UCSD-AML1 (cell line): ENCODE data around the gene GRPEL2.

ENCODE experiments used
- DNase-seq: peaks from one replicate; lab custom pipeline; 2025; ENCODE audit not compliant: unreplicated experiment; lab: John Stamatoyannopoulos, UW

The GRPEL2 gene, protein sequence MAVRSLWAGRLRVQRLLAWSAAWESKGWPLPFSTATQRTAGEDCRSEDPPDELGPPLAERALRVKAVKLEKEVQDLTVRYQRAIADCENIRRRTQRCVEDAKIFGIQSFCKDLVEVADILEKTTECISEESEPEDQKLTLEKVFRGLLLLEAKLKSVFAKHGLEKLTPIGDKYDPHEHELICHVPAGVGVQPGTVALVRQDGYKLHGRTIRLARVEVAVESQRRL

DNA sequence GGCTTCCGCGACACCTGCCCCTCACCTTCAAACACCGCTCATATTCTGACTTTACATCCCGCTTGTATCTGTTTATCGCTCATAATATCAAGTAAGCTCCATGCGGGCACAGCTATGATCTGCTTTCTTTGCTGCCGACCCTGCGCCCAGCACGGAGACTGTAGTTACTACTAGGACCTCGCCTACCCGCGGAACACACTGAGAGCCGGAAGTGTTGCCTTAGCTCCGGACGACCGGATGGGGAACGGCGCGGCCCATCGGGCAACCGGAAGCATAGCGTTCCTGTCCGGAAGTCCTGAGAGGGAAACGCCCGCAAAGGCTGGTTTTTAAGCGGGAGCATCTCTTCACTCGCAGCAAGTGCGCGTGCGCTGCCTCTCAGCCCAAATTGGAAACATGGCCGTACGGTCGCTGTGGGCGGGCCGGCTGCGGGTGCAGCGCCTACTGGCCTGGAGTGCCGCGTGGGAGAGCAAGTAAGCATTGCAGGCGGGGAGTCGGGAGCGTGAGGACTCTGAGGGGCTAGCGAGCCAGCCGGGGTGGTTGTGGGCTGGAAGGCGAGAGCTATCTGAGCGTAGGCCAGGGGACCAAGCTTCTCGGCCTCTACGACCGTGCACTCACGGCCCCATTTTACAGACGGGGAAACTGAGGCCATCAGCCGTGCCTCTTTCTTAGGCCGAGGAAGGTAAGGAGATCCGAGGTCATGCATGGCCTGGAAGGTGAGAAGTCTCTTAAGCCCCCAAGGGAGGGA is at the start of gene GRPEL2:
Gene GRPEL2, plus strand, starts transcription at position 353 of the 745 bp plus-strand sequence. Its CDS starts 41 bp downstream, at position 394.
- DNase-seq, result peak; percentile 95

DNA sequence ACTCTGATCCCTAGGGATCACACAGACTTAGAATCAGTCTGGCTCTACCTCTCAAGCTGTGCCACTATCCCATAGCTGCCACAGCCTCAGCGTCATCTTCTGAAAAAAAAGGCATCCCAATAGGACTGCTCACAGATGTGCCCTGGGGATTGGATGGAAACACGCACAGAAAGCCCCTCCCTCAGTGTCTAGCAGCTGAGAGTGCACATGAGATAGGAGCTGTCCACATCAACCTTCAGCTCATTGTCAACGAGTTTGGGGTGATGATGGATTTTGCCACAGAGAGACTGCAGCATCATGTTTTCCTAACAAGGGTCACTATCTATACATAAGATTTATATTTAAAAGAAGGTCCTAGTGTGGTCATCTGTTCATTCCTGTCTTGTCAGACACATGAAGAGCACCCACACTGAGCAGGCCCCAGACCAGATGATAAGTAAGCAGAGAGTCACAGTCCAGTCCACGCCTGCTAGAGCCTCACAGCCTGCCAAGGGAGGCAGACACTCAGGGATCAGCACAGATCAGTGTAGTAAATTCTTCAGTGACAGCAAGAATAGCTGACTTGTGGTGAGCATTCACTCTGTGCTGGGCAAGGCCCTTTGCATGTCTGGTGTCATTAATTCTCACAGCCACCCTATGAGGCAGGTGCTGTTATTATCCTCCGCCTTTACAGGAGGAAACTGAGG is 47.8 kb upstream of the GRPEL2 start:
- no peak for DNase-seq

DNA sequence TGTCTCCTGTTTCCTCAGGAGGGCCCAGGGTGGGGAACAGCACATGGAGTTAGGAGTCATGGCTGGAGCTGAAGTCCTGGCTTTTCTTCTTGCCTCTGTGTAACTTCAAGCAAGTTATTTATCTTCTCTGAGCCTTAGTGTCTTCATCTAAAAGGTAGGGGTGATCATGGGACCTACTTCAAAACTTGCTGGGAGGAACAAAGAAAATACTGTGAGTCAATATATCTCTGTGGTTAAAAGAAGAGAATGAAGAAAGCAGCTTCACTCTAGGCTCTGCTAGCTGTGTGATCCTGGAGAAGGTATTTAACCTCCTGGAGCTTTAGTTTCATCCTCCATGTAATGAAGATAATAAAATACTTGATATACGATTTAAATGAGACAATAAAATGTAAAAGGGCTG is 47.1 kb upstream of the GRPEL2 start:
- DNase-seq, result no peak

DNA sequence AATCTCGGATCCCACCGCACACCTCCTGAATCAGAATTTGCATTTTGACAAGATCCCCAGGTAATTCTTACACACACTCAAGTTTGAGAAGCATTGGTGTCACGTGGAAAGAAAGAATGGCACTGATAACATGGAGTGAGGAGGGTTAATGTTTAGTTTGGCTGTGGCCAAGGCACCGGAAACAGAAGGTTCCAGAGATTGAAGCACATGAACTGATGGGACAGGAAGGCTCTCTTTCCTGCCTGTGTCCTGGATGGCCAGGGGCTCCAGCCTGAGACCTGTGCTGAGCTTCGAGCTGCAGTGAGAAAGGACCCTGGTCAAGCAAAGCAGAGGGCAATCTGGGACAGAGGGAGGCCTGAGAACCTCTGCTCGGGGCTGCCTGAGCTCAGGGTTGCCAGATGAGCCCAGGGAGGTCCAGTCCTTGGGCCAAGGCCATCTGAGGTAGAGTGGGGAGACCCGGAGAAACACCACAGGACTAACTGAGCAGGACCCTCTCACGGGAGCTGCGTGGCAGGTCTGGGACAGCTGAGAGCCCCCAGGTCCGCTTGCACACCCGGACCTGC is 46.4 kb upstream of the GRPEL2 start:
- peak; percentile 67 for DNase-seq

DNA sequence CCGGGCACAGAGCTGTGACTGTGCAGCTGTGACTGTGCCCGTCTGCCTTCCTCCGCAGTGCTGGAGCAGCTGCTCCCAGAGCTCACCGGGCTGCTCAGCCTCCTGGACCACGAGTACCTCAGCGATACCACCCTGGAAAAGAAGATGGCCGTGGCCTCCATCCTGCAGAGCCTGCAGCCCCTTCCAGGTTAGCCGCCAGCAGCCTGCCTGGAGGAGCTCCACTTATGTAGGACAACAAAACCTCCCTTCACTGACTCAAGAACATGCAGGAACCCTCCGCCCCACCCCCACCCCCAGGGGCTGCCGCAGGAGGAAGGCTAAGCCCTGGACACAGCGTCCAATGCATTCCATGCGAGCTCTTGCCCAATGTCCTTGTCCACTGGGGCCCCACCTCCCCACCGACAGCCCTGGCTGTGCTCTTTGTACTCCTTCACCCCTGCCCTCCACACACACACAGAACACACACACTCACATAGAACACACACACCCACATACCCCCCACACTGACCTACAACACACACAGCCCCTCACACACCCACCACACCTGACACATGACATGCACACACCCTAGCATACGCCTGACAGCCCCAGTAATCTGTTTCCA is 45.7 kb upstream of the GRPEL2 start:
- DNase-seq, result no peak

DNA sequence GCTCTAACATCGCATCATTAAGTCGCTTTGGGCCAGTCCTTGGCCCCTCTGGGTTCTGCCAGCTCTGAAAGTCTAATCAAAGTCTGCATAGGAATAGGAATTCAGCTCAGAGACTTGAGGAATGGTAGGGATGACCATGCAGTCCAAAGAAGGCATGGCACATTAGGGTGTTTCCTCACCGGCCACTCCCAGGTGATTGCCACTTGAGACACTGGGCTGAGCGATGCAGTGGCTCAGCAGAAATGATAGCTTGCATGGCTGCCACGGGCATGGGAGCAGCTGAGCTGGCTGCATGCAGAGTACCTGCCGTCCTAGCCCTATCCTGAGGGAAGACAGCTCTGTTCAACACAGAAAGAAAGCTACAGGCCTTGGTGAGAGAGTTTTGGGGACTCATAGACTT is 44.9 kb upstream of the GRPEL2 start:
- no peak for DNase-seq

DNA sequence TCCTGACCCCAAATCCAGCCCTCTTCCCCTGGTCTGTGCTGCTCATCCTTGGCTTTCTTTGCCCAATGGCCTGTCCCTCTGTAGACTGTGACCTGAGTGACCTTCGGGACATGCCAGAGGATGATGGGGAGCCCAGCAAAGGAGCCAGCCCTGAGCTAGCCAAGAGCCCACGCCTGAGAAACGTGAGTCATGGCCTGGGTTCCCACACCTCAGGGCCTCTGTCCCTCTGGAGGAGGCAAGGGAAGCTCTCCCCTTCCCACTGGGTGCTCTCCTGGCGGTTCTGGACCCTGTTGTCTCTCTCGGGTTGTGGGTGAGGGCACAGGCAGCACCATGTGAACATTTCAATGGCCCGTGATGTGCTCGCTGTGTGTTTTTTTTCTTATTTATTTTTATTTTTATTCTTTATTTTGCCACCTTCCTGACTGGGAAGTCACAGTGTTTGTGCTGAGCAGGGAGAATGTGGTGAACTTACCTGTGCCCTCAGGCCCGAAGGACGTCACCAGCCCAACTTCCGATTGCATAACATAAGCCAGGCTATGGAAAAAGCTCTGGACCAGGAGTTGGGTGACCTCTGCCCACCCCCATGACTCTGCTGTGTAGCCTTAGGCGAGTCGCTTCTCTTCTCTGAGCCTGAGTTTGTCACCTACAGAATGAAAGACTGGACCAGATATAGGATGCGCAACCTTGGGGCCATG is 44.1 kb upstream of the GRPEL2 start:
- no peak for DNase-seq

DNA sequence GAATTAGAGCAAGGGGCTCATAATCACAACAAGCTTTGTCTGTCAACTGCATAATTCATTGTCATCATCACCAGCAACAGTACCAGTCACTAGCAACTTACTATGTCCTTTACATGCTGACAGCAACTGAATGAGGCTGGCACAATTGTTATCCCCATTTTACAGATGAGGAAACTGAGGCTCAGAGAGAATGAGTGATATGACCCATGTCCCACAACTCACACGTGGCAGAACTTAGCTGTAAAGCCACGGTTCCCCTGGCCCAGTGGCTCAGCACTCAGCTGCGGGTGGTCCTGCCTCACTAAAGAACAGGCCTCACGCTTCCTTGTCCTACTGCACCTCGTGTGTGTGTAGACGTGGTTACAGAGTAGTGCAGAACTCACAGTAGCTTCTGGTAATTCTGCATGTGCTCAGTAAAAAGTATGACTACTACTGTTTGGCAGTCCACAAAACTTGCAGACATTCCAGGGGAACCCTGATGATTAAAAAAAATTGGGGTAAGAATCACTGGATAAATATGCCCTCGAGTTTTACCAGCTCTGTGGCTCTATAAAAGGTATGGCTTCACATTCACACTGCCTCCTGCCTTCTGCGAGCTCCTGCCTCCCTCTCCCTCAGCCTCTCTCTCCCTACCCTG is 43.4 kb upstream of the GRPEL2 start:
- no peak for DNase-seq

DNA sequence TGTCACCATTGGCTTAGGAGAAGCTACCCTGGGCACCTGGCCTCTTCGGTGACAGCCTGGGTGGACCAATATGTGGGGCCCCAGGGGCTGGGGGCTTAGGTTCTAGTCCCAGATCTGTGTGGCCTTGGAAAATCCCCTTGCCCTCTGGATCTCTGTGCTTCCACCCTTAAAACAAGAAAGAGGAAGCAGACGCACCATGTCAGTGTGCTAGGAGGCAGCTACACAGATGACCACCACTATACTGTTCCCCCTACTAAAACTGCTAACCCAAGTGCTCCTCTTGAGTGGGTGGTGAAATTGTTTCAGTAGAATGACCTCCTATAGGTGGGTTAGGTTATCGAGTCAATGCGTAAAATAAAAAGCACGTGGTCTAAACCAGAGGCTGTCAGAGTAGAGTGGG is 42.7 kb upstream of the GRPEL2 start:
- no peak for DNase-seq

DNA sequence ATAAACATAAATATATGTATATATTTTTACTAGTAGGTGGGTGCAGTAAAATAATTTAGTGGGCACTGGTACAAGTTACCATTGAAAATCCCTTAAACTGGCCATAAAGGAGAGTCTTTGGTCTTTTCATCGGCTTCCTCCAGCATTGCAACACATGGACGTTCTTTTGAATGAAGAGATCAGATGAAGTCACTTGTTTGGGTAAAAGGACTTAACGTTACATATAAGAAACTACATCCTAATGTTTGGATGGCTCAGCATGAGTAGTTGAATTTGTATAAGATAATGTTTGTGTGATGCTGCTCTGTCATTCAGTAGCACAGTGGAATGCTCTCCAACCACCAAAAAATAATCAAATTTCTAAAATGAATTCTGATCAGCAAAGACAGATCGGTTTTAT is 42.1 kb upstream of the GRPEL2 start:
- DNase-seq, result no peak

DNA sequence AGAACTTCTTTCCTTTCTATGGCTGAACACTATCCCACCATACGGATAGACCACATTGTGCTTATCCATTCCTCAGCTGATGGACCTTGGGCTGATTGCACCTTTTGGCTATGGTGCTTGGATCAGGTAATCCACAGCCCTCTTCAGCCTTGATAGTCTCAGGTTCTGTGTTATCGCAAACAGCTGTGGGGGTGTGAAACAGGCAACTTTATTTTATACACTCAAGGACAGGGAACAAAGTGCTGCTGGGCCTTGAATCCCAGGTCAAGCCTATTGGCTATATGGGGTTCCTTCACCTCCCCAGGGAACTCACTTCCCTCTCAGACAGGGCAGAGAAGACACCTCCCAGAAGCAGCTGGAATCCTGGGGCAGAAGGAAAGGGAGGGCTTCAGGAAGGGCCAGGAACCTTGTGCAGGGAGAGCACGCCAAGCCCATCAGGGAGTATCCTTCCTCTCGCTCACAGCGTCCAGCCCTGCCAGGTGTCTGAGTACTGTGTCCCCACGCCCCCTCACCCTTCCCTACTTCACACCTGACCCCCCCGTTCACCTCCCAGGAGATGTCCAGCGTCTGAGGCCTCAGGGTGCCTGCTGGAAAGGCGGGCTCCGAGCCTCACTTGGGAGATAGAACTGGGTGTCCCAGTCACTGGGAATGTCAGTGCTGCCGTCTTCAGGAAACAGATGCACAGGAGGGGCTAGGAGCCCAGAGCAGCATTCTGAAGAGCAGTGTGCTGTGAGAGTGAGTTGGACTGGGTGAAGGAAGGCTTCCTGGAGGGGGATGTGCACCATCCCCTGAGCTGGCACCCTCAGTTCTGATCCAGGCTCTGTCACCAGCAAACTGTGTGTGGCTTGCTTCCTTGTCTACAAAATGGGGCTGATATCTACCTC is 40.9 kb upstream of the GRPEL2 start:
- no peak for DNase-seq

DNA sequence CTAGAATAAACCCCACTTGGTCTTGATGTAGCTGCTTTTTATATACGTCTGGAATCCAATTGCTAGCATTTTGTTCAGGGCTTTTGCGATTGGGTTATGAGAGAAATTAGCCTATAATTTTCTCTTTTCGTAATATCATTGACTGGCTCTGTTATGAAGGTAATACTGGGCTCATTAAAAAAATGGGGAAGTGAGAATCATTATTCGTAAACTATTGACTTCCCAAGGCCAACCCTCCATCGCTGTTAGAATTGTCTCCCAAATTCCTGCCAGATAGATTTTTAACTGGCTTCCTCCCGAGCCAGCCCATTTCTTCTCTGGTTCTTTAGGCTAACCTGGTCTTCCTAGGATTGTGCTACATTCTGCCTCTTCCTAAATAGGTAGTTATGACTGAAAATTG is 35.9 kb upstream of the GRPEL2 start:
- DNase-seq, result no peak

DNA sequence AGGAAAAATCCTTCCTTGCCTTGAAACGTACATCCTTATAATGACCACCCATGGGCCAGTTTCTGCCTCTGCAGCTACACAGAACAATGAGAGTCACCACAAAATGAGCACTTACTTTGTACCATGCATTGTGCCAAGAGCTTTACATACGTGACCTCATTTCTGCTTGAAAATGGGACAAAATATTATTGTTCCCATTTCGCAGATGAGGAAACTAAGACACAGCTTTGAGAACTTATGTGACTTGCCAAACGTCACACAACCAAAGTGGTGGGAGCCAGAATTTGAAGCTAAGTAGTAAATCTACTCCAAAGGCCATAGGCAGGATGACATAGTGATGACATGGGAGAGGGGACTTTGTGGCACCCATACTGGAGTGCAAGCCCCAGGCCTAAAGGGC is 34.8 kb upstream of the GRPEL2 start:
- DNase-seq, result no peak

DNA sequence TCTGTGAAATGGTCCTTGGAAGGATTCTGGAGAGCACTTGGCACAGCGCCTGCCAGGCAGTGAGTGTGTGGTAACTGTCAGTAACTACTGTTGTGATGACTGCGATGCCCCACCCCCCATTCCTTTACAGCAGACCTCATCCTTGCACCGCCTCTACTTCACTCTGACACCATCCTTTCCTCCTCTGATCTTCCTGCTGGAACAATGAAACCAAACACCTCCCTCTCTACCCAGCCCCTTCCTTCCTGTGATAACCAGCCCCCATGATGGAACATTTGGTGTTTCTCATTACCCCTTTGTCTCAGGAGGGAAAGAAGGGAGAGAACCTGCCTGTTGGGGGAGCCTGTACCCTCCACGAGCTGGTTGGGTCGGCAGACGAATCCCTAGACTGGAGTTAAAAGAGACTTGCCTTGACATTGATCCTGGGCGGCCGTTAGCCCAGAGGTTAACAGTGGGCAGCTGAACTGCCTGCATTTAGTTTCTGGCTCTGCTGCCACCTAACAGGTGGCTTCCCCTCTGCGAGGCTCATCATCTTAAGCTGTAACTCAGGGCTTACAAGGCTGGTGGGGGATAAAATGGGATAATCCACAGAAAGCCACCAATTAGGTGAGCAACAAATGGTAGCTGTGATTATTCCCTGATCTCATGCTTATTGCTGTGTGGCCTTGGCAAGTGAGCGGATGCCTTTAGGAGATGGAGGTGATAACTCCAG is 34.2 kb upstream of the GRPEL2 start:
- DNase-seq, result peak; percentile 55

DNA sequence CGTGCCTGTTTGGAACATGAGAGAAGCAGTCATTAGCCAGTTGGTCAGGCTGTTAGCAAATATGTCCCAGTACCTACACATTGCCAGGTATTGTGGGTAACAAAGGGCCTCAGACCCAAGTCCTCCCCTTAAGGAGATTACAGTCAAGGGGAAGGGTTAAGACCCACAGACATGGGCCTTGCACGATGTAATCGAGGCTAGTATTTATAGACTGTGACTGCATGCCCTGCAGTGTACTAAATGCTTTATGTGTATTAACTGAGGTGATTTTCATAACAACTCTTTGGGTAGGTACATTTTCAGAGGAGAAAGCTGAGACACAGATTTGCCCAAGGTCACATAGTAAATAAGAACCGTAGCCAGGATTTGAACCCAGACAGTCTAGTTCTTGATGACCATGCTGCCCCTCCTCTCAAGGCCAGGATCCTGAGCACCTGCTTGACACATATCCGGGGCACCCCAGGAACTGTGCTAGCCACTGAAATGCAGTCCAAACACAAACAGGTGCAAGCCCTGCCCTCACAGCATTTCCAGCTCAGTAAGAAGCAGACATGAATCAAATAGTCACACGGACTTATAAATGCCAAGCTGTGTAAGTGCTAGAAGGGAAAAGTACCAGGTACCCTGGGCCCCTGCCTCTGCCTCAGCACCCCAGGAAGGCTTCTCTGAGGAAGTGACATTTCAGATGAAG is 32.0 kb upstream of the GRPEL2 start:
- DNase-seq, result no peak

DNA sequence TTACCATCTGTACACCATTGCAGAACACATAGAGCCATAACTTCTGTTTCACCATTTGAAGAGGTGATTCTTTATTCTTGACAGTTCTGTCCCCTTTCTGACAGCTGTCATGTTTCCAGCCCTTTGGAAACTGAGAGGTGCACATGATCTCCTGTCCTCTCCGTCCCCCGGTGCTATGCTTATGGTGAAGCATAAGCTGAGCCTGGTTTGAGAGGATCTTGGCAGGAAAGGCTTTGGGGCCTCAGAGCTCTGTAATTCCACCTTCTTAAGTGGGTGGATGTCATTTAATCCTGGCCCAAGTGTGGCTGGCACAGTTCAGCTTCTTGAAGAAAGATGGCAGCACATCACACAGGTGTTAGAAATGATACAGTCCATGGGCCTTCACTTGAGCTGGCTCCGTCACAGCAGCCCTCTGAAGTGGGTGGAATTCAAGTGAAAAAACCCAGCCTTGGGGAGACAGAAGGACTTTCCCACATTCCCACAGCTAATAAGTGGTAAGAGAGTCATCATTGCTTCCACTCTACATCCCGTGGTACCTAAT is 30.7 kb upstream of the GRPEL2 start:
- no peak for DNase-seq

DNA sequence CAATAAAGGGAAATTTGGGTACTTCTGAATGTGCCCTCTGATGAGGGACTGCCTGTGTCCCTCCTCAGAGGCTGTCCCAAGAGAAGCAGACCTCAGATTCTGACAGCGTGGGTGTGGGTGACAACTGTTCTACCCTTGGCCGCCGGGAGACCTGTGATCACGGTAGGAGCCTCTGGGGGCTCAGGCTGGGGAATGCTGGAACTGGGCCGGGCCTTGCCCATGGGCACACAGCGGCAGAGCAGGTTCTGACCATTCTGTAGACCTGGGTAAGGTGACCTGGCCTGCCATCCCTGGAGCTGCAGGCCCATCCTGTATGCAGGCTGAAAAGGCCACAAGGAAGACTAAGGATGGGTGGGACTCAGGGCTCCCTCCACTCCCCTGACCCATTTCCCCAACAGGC is 29.5 kb upstream of the GRPEL2 start:
- no peak for DNase-seq
